GM19455 (cell line): ENCODE measurements around the gene OR5K1.

ENCODE experiments used
- ATAC-seq: cut with Tn5 transposase; IDR thresholded peaks from one replicate; pipeline ENCODE4 v1.9.1; 2021; ENCODE audit not compliant: unreplicated experiment

Gene OR5K1

GRCh38 chr3:98462901-98463300, at the start of gene OR5K1:
Gene OR5K1, plus strand, starts transcription at chr3:98463201. Its CDS starts 6,376 bp downstream, at chr3:98469577.
- no peak for ATAC-seq

- no peak for ATAC-seq
Observed at GRCh38 chr3:98432575-98432974, 30.4 kb upstream of the OR5K1 start.

- no peak for ATAC-seq
Observed at GRCh38 chr3:98433764-98434163, 29.2 kb upstream of the OR5K1 start.

- ATAC-seq, result no peak
Observed at GRCh38 chr3:98434412-98434811, 28.6 kb upstream of the OR5K1 start.

- ATAC-seq, result no peak
Observed at GRCh38 chr3:98440283-98440682, 22.7 kb upstream of the OR5K1 start.

GRCh38 chr3:98445949-98446406, 17.0 kb upstream of the OR5K1 start:
- peak; percentile 95 for ATAC-seq

GRCh38 chr3:98449606-98450193, 13.3 kb upstream of the OR5K1 start:
- no peak for ATAC-seq

- ATAC-seq, result no peak
Observed at GRCh38 chr3:98450372-98450771, 12.6 kb upstream of the OR5K1 start.

- ATAC-seq, result no peak
Observed at GRCh38 chr3:98453827-98454226, 9.2 kb upstream of the OR5K1 start.

- no peak for ATAC-seq
Observed at GRCh38 chr3:98454929-98455328, 8.1 kb upstream of the OR5K1 start.

GRCh38 chr3:98457543-98457942, 5.5 kb upstream of the OR5K1 start:
- no peak for ATAC-seq

- no peak for ATAC-seq
Observed at GRCh38 chr3:98460220-98460619, 2.8 kb upstream of the OR5K1 start.

- no peak for ATAC-seq
Observed at GRCh38 chr3:98482717-98483482, 19.9 kb downstream of the OR5K1 start.

GRCh38 chr3:98483626-98484025, 20.6 kb downstream of the OR5K1 start:
- no peak for ATAC-seq

- no peak for ATAC-seq
Observed at GRCh38 chr3:98497381-98497780, 34.4 kb downstream of the OR5K1 start, which contains the start of gene OR5K2. Gene OR5K2, plus strand, starts transcription at chr3:98497681. Its CDS starts 0 bp downstream, at chr3:98497681.

- ATAC-seq, result no peak
Observed at GRCh38 chr3:98500019-98500418, 37.0 kb downstream of the OR5K1 start.

GRCh38 chr3:98501270-98501669, 38.3 kb downstream of the OR5K1 start:
- no peak for ATAC-seq

- ATAC-seq, result no peak
Observed at GRCh38 chr3:98501863-98502576, 39.0 kb downstream of the OR5K1 start.

GRCh38 chr3:98504539-98504938, 41.5 kb downstream of the OR5K1 start:
- ATAC-seq, result no peak

- no peak for ATAC-seq
Observed at GRCh38 chr3:98508582-98508981, 45.6 kb downstream of the OR5K1 start.

- ATAC-seq, result no peak
Observed at GRCh38 chr3:98512576-98512975, 49.6 kb downstream of the OR5K1 start.

- no peak for ATAC-seq
Observed at GRCh38 chr3:98513091-98513511, 50.1 kb downstream of the OR5K1 start.
